HG03565 (cell line): ENCODE results near the gene HCFC1R1.

Experiments
- ATAC-seq: cut with Tn5 transposase; IDR thresholded peaks from one replicate; pipeline ENCODE4 v1.9.1; 2021; ENCODE audit warnings: mild to moderate bottlenecking, moderate library complexity; ENCODE audit not compliant: unreplicated experiment

Gene HCFC1R1

GRCh38 chr16:3020247-3020603, 3.5 kb downstream of the HCFC1R1 start, which contains the start of gene TNFRSF12A:
TSS of gene TNFRSF12A (plus strand) at chr16:3020368. CDS start at chr16:3020398, 30 bp downstream.
- ATAC-seq, result no peak

- ATAC-seq, result no peak
Observed at GRCh38 chr16:3019594-3020246, 4.0 kb downstream of the HCFC1R1 start.

GRCh38 chr16:3017794-3018506, 5.8 kb downstream of the HCFC1R1 start, which contains the start of gene CLDN6:
TSS of gene CLDN6 (minus strand) at chr16:3018183. CDS start at chr16:3016021, 2,162 bp downstream.
- ATAC-seq, result no peak

- ATAC-seq, result no peak
Observed at GRCh38 chr16:3017344-3017743, 6.4 kb downstream of the HCFC1R1 start.

- ATAC-seq, result no peak
Observed at GRCh38 chr16:3015865-3016521, 7.7 kb downstream of the HCFC1R1 start.

- no peak for ATAC-seq
Observed at GRCh38 chr16:3014971-3015370, 8.8 kb downstream of the HCFC1R1 start.

- no peak for ATAC-seq
Observed at GRCh38 chr16:3013998-3014690, 9.6 kb downstream of the HCFC1R1 start.

GRCh38 chr16:3013491-3013951, 10.2 kb downstream of the HCFC1R1 start:
- no peak for ATAC-seq

GRCh38 chr16:3012828-3013420, 10.8 kb downstream of the HCFC1R1 start, which contains the start of gene CLDN9:
TSS of gene CLDN9 (plus strand) at chr16:3012923. CDS start at chr16:3013363, 440 bp downstream.
- no peak for ATAC-seq

- ATAC-seq, result no peak
Observed at GRCh38 chr16:3012246-3012645, 11.5 kb downstream of the HCFC1R1 start.

- ATAC-seq, result no peak
Observed at GRCh38 chr16:3010510-3010909, 13.2 kb downstream of the HCFC1R1 start.

- ATAC-seq, result no peak
Observed at GRCh38 chr16:3009568-3010390, 14.0 kb downstream of the HCFC1R1 start.

GRCh38 chr16:3008690-3009037, 15.1 kb downstream of the HCFC1R1 start:
- ATAC-seq, result no peak

GRCh38 chr16:3007957-3008689, 15.6 kb downstream of the HCFC1R1 start:
- ATAC-seq, result no peak

- no peak for ATAC-seq
Observed at GRCh38 chr16:3007059-3007956, 16.4 kb downstream of the HCFC1R1 start.

GRCh38 chr16:3004781-3005284, 18.9 kb downstream of the HCFC1R1 start:
- no peak for ATAC-seq

GRCh38 chr16:3004319-3004718, 19.4 kb downstream of the HCFC1R1 start:
- no peak for ATAC-seq
